ENCODE measurements around the gene FRS2.
"Not testable (repeated sequence)": the region's sequence is repeated elsewhere in the genome, so short reads cannot be mapped to it uniquely, and the experiment has no call there.

The FRS2 gene

GRCh38 chr12:69470189-69471075 lies at the start of gene FRS2:
TSS of gene FRS2 (plus strand) at chr12:69470388. CDS start at chr12:69569031, 98,643 bp downstream.
- peak; percentile 78 for DNase-seq

DNA sequence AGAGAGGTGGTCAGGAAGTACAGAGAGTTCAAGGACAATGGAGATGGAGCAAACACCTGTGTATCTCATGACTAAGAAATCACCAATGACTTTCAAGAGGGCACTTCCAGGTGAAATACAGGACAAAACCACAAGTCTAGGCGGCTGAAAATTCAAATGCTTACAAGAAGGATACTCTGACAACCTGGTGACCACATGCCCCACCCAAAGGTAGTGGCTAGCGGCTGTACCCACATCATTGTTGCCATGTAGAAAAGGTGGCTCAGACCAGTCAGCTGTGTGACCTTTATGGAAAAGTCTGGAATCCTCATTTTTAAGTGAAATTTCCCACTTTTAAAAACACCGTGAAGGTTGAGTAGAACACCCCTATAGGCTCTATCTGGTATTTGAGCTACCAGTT lies 48.6 kb upstream of the FRS2 start:
- DNase-seq: no peak

DNA sequence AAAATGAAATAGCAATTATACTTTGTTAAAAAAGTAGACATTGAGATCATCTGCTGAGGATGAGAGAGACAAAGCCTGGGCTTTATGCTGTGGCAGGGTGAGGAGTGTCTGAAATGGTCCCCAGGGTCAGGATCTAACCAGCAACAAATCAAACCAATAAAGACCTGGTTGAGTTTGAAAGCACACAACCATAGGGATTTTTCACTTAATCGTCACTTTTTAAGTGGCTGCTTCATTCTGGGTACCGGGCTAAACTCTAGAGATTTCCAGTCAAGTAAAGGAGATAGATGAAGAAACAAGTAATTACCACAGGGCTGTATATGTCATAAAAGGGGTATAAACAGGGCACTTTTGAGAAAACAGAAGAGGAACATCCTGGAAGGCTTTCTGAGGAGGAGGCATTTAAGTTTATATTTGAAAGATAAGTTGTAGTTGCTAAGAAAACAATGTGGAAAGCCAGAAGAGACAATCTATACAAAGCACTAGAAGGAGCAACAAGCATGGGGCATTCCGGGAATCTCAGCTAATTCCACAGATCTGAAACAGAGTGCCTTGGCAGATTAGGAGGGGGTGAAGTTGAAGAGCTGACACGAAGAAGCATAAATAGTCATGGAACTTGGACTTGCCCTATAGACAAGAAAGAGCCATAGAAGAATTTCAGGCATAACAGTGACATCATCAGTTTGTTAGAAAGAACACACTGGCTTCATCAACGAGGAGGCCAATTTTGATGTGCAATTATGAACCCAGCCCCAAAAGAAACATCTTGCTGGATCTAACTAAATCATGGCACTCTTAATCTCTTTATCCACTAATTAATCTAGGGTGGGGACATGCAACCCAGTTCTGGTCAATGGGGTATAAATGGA lies 46.9 kb upstream of the FRS2 start:
- DNase-seq: no peak

- DNase-seq: no peak
These were observed 44.8 kb upstream of the FRS2 start for GRCh38 chr12:69425417-69425816.

DNA sequence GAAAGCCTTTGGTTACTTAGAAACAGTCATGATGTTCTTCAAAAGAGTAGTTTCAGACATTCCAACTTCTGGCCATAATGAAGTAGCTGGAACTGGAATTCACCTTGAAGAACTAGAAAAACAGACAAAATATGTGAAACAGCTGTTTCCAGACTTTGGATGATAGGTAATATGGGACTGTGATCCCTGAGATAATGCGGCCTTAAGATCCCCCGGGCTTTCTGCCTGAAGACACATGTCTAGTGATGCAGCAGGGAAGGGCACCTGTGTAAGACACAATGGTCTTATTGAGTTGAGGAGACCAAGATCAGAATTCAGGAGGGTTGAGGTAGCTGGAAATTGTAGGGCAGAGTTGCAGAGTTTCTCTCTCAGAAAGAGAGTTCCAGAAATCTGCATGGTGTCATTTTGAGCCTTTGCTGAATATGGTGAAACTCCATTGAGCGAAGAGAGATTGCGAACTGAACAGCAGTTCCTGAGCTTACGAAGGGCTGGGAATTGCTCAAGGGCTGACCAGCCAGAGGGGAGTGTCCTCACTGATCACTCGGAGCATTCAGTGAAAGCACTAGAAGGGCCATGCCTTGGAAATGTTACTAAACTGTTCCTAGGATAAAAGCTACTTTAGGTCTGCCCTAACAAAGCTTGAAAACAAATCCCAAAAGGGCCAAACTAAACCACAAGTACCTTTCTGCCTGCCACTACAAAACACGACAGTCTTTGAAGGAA lies 41.7 kb upstream of the FRS2 start:
- DNase-seq: no peak

DNA sequence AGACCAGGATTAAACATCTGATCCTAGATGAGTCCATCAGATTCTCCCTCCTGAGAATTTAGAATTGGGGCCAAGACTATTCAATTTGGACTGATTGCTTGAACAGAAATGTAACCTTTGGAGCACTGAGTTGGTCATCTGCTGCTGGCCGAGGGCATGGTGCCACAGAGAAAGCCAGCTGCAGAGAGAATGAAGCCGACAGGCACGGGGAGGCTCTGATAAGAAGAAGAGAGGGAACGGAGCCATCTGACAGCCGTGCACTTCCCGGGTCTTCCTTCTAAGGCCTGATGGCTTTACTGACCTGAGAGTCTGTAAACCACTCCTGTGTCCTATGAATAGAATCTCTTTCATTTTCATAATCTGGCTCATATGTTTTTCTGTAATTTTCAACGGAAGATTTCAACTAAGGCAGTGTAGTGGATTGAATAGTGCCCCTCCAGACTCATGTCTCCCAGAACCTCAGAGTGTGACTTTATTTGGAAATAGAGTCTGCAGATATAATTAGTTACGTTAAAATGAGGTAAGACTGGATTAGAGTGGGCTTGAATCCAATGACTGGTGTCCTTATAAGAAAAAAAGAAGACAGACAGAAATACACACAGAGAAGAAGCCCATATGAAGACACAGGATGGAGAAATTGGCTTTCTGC lies 39.1 kb upstream of the FRS2 start:
- DNase-seq: no peak

GRCh38 chr12:69431591-69432222 lies 38.5 kb upstream of the FRS2 start:
- no peak for DNase-seq

DNA sequence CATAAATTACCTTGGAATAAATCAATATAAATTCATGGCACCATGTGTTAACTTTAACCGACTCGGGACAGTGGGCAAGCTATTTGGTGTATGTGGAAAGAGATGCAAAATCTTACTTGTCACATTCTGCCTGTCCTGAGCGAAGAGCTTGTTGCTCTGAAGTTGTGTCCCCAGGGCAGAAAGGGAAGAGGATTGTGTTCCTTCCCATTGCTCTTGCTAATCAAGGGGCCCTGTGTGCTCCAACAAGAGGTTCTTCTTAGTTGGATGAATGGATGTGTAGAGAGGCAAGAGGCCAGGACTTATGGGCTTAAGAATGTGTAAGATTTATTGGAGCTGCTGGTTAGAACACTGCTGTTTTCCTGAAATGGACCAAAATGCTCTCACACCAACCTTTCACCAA lies 36.5 kb upstream of the FRS2 start:
- DNase-seq: no peak

GRCh38 chr12:69435644-69436043 lies 34.5 kb upstream of the FRS2 start:
- DNase-seq: no peak

DNA sequence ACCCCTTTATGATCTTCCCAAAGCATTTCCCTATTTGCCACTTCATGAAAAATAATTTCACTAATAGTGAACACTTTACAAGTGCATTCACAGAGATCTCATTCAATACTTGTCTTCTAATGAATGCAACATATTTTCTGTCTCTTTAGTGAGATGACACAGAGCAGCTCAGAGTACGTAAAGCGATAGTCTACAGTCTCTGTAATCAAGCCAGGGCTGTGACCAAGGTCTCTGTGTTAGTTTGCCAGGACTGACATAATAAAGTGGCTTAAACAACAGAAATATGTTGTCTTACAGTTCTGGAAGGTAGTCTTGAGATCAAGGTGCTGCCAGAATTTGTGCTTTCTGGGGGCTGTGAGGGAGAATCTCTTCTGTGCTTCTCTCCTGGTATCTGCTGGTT lies 33.1 kb upstream of the FRS2 start:
- no peak for DNase-seq

GRCh38 chr12:69438539-69438938 lies 31.6 kb upstream of the FRS2 start:
- no peak for DNase-seq

DNA sequence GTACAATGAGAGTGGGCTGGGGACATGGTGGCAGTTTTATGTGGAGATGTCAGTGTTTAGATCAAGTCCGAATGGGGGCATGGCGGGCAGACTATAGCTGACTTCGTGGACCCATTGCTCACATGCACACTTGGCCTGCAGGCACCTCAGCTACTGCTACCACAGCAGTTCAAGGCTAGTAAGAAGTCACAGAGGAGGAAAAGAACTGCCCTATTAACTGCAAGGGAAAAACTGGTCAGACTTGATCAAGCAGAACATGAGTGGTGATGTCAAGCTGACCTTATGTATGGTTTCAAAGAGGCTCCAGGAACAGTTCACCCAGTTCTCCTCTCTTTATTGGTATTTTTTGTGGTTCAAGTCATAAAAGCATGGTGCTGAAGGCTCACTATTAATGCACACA lies 30.2 kb upstream of the FRS2 start:
- DNase-seq: no peak

- DNase-seq: no peak
These were observed 29.3 kb upstream of the FRS2 start for GRCh38 chr12:69440886-69441285.

GRCh38 chr12:69442894-69443293 lies 27.3 kb upstream of the FRS2 start:
- DNase-seq: no peak

GRCh38 chr12:69443916-69444315 lies 26.3 kb upstream of the FRS2 start:
- no peak for DNase-seq

DNA sequence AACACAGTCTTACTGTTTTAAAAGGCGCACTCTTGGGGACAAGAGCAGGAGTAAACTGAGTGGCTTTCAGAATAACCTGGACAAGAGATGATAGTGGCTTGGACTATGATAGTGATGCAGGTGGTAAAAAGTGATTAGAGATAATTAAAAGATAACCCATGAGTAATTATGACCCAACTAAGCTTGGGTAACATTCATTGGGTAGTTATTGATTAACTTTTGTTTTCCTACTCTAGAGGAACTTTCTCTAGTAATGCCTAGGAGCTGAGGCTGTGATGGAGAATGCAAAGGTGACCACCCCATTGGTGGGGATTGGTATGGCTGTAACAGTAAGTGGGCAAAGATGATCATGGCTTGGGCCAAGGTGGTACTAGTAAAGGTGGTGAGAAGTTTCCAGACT lies 22.3 kb upstream of the FRS2 start:
- no peak for DNase-seq

- DNase-seq: not testable (repeated sequence)
These were observed 17.5 kb upstream of the FRS2 start for GRCh38 chr12:69452598-69453132.

- DNase-seq: no peak
These were observed 13.9 kb upstream of the FRS2 start for GRCh38 chr12:69456239-69456638.

GRCh38 chr12:69457433-69457832 lies 12.8 kb upstream of the FRS2 start:
- no peak for DNase-seq

DNA sequence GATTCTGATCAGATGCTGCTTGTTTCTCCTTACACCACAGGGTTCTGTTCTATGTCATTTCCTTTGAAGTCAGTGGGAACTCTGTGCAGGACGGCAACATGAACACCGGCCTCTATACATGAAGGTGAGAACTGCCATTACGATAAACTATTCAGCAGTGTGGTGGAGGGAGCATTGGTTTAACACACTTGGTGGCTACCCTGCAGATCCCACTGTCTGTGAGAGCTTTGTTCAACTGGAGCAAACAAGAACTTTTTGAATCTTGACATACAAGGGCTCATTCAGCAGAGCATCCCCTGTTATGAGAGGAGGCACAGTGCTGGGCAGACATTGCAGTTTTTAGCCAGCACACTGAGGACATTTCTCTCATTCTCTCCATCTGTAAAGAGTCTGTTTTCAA lies 10.7 kb upstream of the FRS2 start:
- DNase-seq: no peak

GRCh38 chr12:69464428-69464827 lies 5.8 kb upstream of the FRS2 start:
- no peak for DNase-seq

GRCh38 chr12:69466867-69467266 lies 3.3 kb upstream of the FRS2 start:
- DNase-seq: no peak

Measured in activated T-cell treated with anti-CD3 and anti-CD28 coated beads for 4 hours (primary cell).